Hepatocyte (in vitro differentiated cells): ENCODE data around the gene KDM6B.

ENCODE experiments used
- EZH2 ChIP-seq: fragments of 200-600 bp; sonication (generic); IDR thresholded peaks from 2 replicates; pipeline ENCODE4 v1.6.1; 2016; ENCODE audit warnings: antibody characterized with exemption, mild to moderate bottlenecking, borderline replicate concordance
- TF ChIP-seq, protein P1 (sequence below): fragments of 200-600 bp; sonication (generic); IDR thresholded peaks from 2 replicates; pipeline ENCODE4 v1.5.1; 2016; ENCODE audit warnings: antibody characterized with exemption, mild to moderate bottlenecking; ENCODE audit not compliant: poor library complexity

DNA sequence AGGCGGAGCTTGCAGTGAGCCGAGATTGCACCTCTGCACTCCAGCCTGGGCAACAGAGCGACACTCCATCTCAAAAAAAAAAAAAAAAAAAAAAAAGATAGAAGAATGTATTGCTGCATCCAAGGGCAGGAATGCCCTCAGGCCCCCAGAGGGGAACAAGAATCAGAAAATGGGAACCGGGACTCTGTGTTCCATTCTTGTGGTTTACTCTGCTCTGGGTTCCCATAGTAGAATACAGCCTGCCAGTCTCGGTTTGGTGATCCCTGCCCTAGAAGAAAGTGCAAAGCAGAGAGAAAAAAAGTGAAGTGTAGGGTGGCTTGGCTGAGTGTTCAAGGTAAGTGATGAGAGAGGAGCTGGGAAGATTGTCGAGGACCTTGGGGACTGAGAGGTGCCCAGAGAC is 27.4 kb upstream of the KDM6B start:
- TF ChIP-seq, protein P1, sequence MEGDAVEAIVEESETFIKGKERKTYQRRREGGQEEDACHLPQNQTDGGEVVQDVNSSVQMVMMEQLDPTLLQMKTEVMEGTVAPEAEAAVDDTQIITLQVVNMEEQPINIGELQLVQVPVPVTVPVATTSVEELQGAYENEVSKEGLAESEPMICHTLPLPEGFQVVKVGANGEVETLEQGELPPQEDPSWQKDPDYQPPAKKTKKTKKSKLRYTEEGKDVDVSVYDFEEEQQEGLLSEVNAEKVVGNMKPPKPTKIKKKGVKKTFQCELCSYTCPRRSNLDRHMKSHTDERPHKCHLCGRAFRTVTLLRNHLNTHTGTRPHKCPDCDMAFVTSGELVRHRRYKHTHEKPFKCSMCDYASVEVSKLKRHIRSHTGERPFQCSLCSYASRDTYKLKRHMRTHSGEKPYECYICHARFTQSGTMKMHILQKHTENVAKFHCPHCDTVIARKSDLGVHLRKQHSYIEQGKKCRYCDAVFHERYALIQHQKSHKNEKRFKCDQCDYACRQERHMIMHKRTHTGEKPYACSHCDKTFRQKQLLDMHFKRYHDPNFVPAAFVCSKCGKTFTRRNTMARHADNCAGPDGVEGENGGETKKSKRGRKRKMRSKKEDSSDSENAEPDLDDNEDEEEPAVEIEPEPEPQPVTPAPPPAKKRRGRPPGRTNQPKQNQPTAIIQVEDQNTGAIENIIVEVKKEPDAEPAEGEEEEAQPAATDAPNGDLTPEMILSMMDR, result no peak
- no peak for TF ChIP-seq EZH2
